Measurements from ENCODE around the gene ELOVL3.
"Not testable (repeated sequence)": the region's sequence is repeated elsewhere in the genome, so short reads cannot be mapped to it uniquely, and the experiment has no call there.

- not testable (repeated sequence) for TF ChIP-seq EZH2phosphoT487, CTCF (IDR thresholded peaks at IDR 0.05; ENCODE audit: low read length)
Measured at GRCh38 chr10:102252508-102252907, 26.4 kb downstream of the ELOVL3 start.

Measured in MM.1S (cell line).